ENCODE results near the gene FGFRL1.

GRCh38 chr4:1043162-1043561 is 31.7 kb downstream of the FGFRL1 start:
- TF ChIP-seq POLR2A (IDR thresholded peaks at IDR 0.05; ENCODE audit: low read depth, low read length) (no peak), POLR2AphosphoS5 (IDR thresholded peaks at IDR 0.05; ENCODE audit: low read depth, low read length) (no peak), TAF1 (IDR thresholded peaks at IDR 0.05; ENCODE audit: low read depth, low read length) (no peak), PAX5 (IDR thresholded peaks at IDR 0.05; ENCODE audit: insufficient read depth, low read length, severe bottlenecking) (no peak), POU2F2 (IDR thresholded peaks at IDR 0.05; ENCODE audit: low read depth, low read length) (no peak)

All from GM12891 (cell line).